ENCODE data around the gene PPP2R3C.
"Not testable (repeated sequence)": the region's sequence is repeated elsewhere in the genome, so short reads cannot be mapped to it uniquely, and the experiment has no call there.

The PPP2R3C gene

DNA sequence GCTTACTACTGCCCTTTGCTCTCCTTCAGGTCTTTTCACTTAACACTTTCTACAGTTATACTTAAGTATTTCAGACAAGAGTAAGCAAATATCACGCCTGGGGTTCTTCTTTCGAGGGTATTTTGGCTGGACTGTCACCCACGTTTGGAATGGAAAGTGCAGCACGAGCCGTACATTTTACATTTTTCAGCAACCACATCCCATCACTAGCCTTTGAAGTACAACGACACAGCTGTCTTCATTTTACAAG lies 76.1 kb downstream of the PPP2R3C start:
- TF ChIP-seq, protein P1, sequence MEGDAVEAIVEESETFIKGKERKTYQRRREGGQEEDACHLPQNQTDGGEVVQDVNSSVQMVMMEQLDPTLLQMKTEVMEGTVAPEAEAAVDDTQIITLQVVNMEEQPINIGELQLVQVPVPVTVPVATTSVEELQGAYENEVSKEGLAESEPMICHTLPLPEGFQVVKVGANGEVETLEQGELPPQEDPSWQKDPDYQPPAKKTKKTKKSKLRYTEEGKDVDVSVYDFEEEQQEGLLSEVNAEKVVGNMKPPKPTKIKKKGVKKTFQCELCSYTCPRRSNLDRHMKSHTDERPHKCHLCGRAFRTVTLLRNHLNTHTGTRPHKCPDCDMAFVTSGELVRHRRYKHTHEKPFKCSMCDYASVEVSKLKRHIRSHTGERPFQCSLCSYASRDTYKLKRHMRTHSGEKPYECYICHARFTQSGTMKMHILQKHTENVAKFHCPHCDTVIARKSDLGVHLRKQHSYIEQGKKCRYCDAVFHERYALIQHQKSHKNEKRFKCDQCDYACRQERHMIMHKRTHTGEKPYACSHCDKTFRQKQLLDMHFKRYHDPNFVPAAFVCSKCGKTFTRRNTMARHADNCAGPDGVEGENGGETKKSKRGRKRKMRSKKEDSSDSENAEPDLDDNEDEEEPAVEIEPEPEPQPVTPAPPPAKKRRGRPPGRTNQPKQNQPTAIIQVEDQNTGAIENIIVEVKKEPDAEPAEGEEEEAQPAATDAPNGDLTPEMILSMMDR (conservative IDR thresholded peaks at IDR 0.05; ENCODE audit: low read depth, low read length): no peak
- peak overlapping the region; percentile 84 for H3K27ac ChIP-seq
- peak overlapping the region; percentile 77 for H3K9ac ChIP-seq

DNA sequence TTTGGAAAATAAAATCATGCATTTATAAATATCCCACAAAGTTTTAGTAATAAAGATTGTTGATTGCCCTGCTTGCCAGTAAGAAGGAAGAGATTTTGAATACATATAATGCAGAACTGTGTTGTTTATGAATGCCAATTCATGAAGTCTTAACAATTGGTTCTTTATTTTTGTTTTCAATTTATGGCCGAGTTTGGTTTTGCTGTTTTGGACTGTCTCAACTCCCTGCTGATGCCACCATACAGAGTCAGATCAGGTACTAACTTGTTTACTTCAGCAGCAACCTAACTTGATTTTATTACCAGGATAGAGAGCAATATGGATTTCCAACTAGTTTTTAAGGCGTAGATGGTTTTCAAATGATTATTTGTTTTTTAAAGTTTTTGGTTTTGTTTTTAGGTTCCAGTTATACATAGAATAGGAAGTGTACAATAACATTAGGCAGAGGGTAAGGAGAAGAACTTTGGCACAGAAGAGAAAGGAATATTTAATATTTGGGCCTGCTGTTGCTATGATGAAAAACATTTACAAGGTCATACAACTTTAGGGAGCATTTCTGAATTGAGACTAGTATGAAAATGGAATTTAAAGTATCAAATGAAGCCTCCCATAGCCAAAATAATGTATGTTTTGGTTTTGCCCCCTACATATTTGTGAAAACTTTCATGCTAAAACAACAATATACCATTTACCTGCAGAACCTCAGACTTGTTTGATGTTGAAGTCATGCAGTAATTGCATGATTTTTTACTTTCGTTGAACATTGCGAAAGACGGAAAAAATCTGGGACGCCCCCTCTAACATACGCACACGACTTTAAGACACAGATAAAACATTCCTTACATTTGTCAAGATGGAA lies 76.6 kb downstream of the PPP2R3C start:
- H3K9ac ChIP-seq: peak overlapping the region; percentile 77; the same call in 1 of the 2 replicates
- H4K20me1 ChIP-seq (ENCODE audit: insufficient read depth): no peaks in the 10 kb centered on the region
- peaks cover 18% of the 10 kb centered on the region for H3K4me1 ChIP-seq (ENCODE audit: low read depth, poor library complexity, severe bottlenecking)
- TF ChIP-seq, protein P1 (conservative IDR thresholded peaks at IDR 0.05; ENCODE audit: low read depth, low read length): no peak
- peak overlapping the region; percentile 91 for H3K4me2 ChIP-seq
- H2AFZ ChIP-seq (ENCODE audit: low read depth): peak overlapping the region; percentile 93
- no peaks in the 10 kb centered on the region for H3K27me3 ChIP-seq (ENCODE audit: insufficient read depth, low read depth)
- no peak overlapping the region for H3K4me3 ChIP-seq (IDR thresholded peaks at IDR 0.05; ENCODE audit: insufficient read depth, low read depth, low read length)
- H3K36me3 ChIP-seq (ENCODE audit: insufficient read depth): no peaks in the 10 kb centered on the region
- H3K79me2 ChIP-seq (ENCODE audit: insufficient read depth, low read depth): no peaks in the 10 kb centered on the region
- H3K27ac ChIP-seq: peak overlapping the region; percentile 84

More for the DNA sequence above, 76.1 kb downstream of the PPP2R3C start:
- H2AFZ ChIP-seq (ENCODE audit: low read depth): peak overlapping the region; percentile 93
- no peaks in the 10 kb centered on the region for H4K20me1 ChIP-seq (ENCODE audit: insufficient read depth)
- no peak overlapping the region for H3K4me3 ChIP-seq (IDR thresholded peaks at IDR 0.05; ENCODE audit: insufficient read depth, low read depth, low read length)
- H3K79me2 ChIP-seq (ENCODE audit: insufficient read depth, low read depth): no peaks in the 10 kb centered on the region
- no peaks in the 10 kb centered on the region for H3K36me3 ChIP-seq (ENCODE audit: insufficient read depth)
- H3K27me3 ChIP-seq (ENCODE audit: insufficient read depth, low read depth): no peaks in the 10 kb centered on the region
- peaks cover 20% of the 10 kb centered on the region for H3K4me1 ChIP-seq (ENCODE audit: low read depth, poor library complexity, severe bottlenecking)
- H3K4me2 ChIP-seq: peak overlapping the region; percentile 91

DNA sequence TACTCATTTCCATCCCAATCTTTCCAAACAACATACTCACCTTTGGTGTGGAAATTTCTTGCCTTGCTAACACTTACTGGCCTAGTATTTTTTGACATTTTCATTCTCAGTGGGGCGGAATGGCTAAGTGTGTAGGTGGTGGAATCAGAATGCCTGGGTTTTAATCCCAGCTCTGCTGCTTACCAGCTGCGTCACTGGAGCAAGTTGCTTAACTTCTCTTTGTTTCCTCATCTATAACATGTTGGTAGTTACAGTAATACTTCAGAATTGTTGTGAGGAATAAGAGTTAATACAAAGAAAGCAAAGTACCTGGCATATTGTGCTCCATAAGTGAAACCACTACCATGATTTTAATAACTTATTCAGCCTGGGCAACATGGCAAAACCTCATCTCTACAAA lies 78.7 kb downstream of the PPP2R3C start:
- Histone ChIP-seq H3K9ac (no peak overlapping the region), H3K4me1 (ENCODE audit: low read depth, poor library complexity, severe bottlenecking) (peaks cover 15% of the 10 kb centered on the region), H3K36me3 (ENCODE audit: insufficient read depth) (no peaks in the 10 kb centered on the region), H3K79me2 (ENCODE audit: insufficient read depth, low read depth) (no peaks in the 10 kb centered on the region), H3K4me3 (IDR thresholded peaks at IDR 0.05; ENCODE audit: insufficient read depth, low read depth, low read length) (no peak overlapping the region), H3K27ac (no peak overlapping the region), H4K20me1 (ENCODE audit: insufficient read depth) (no peaks in the 10 kb centered on the region), H3K27me3 (ENCODE audit: insufficient read depth, low read depth) (no peaks in the 10 kb centered on the region), H3K4me2 (no peak overlapping the region), H2AFZ (ENCODE audit: low read depth) (no peak overlapping the region)
- TF ChIP-seq, protein P1 (conservative IDR thresholded peaks at IDR 0.05; ENCODE audit: low read depth, low read length): no peak

DNA sequence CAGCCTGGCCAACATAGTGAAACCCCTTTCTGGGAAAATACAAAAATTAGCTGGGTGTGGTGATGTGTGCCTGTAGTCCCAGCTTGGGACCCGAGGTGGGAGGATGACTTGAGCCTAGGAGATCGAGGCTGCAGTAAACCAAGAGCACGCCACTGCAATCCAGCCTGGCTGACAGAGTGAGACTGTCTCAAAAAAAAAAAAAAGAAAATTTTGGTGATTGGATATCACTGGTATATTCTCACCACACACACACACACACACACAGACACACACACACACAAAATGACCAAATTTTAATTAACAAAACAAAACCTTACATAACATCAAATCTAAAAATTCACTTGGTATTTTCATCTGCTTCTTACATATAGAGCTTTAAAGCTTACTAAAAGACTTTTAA lies 79.2 kb downstream of the PPP2R3C start:
- no peak overlapping the region for H3K4me2 ChIP-seq
- H3K27ac ChIP-seq: no peak overlapping the region
- H3K27me3 ChIP-seq (ENCODE audit: insufficient read depth, low read depth): no peaks in the 10 kb centered on the region
- H2AFZ ChIP-seq (ENCODE audit: low read depth): no peak overlapping the region
- TF ChIP-seq, protein P1 (conservative IDR thresholded peaks at IDR 0.05; ENCODE audit: low read depth, low read length): no peak
- no peak overlapping the region for H3K9ac ChIP-seq
- H3K79me2 ChIP-seq (ENCODE audit: insufficient read depth, low read depth): no peaks in the 10 kb centered on the region
- H3K4me1 ChIP-seq (ENCODE audit: low read depth, poor library complexity, severe bottlenecking): peaks cover 11% of the 10 kb centered on the region
- no peaks in the 10 kb centered on the region for H3K36me3 ChIP-seq (ENCODE audit: insufficient read depth)
- no peaks in the 10 kb centered on the region for H4K20me1 ChIP-seq (ENCODE audit: insufficient read depth)
- no peak overlapping the region for H3K4me3 ChIP-seq (IDR thresholded peaks at IDR 0.05; ENCODE audit: insufficient read depth, low read depth, low read length)

DNA sequence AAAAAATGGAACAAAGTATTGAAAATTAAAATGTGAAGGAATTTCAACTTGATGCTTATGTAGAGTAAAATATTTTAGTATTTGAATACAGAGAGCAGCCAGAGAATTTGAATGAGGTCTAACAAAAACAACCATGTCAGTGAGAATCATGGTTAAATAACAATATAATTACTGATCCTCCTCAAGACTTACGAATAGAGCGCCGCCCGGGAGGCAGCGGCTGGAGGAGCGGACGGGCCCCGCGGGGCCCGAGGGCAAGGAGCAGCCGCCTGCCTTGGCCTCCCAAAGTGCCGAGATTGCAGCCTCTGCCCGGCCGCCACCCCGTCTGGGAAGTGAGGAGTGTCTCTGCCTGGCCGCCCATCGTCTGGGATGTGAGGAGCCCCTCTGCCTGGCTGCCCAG lies 83.5 kb downstream of the PPP2R3C start:
- not testable (repeated sequence) for H3K9ac ChIP-seq; H4K20me1 ChIP-seq (ENCODE audit: insufficient read depth); H3K4me3 ChIP-seq (IDR thresholded peaks at IDR 0.05; ENCODE audit: insufficient read depth, low read depth, low read length); H3K4me2 ChIP-seq; H3K4me1 ChIP-seq (ENCODE audit: low read depth, poor library complexity, severe bottlenecking); H3K27me3 ChIP-seq (ENCODE audit: insufficient read depth, low read depth); H3K79me2 ChIP-seq (ENCODE audit: insufficient read depth, low read depth); H2AFZ ChIP-seq (ENCODE audit: low read depth); H3K36me3 ChIP-seq (ENCODE audit: insufficient read depth); H3K27ac ChIP-seq

Measured in KMS-11 (cell line).